PC-3 (cell line): ENCODE measurements around the gene PRXL2B. TPM values are rescaled to one million over a fixed set of nuclear protein-coding genes. Genes with fewer than 3 reads are reported as not detected.
A peak's percentile ranks its signal among the peaks of the same experiment; 100 is the strongest.

Experiments used
- ATAC-seq: fragments of 200-7000 bp; cut with Tn5 transposase; 2 replicates; pipeline ENCODE4 v1.9.1; 2020; ENCODE audit warnings: mild to moderate bottlenecking, moderate library complexity
- BruUV-seq: library from RNA; stranded (reverse); fragments of 400-500 nt; replicated peaks from 2 replicates; lab custom pipeline; 2021; lab: Mats Ljungman, UMichigan
- CTCF ChIA-PET: fragments of 300-600 bp; sonication (Branson Sonifier 250); formaldehyde crosslinking; loops from one replicate; lab custom pipeline; 2022; ENCODE audit warnings: antibody characterized with exemption; lab: Charles Lee
- POLR2A ChIA-PET: fragments of 300-600 bp; sonication (Branson Sonifier 250); formaldehyde crosslinking; loops from one replicate; lab custom pipeline; 2022; ENCODE audit warnings: antibody characterized with exemption; ENCODE audit not compliant: unreplicated experiment; lab: Charles Lee
- DNase-seq: peaks from one replicate; pipeline ENCODE4 v3.0.0-alpha.2; 2015
- H2AFZ ChIP-seq: fragments of 300-600 bp; sonication (generic); 2 replicates; pipeline ENCODE4 v1.6.0; 2016; ENCODE audit warnings: antibody characterized with exemption, low read length
- H3F3A ChIP-seq: fragments of 300-600 bp; sonication (generic); one replicate; pipeline ENCODE4 v1.6.0; 2017; ENCODE audit warnings: antibody characterized with exemption, low read length, control low read depth, mild to moderate bottlenecking; ENCODE audit not compliant: unreplicated experiment
- H3K27ac ChIP-seq: fragments of 300-600 bp; sonication (generic); 2 replicates; pipeline ENCODE4 v1.5.1; 2016; ENCODE audit warnings: mild to moderate bottlenecking, low read length
- H3K27me3 ChIP-seq: fragments of 300-600 bp; sonication (generic); 2 replicates; pipeline ENCODE4 v1.6.1; 2016; ENCODE audit warnings: low read length, mixed read lengths
- H3K36me3 ChIP-seq: fragments of 300-600 bp; sonication (generic); 2 replicates; pipeline ENCODE4 v1.6.1; 2016; ENCODE audit warnings: low read depth, mixed run types, low read length, mixed read lengths
- H3K4me1 ChIP-seq: fragments of 300-600 bp; sonication (generic); 2 replicates; pipeline ENCODE4 v1.5.1; 2016; ENCODE audit warnings: low read length; ENCODE audit not compliant: insufficient read depth
- H3K4me2 ChIP-seq: fragments of 300-600 bp; sonication (generic); 2 replicates; pipeline ENCODE4 v1.6.0; 2016; ENCODE audit warnings: low read length
- H3K4me3 ChIP-seq: fragments of 300-600 bp; sonication (generic); 2 replicates; pipeline ENCODE4 v1.5.1; 2016; ENCODE audit warnings: mild to moderate bottlenecking, low read length, mixed read lengths
- H3K79me2 ChIP-seq: fragments of 300-600 bp; sonication (generic); 2 replicates; pipeline ENCODE4 v1.6.1; 2017; ENCODE audit warnings: low read length, mixed read lengths
- H3K9ac ChIP-seq: fragments of 300-600 bp; sonication (generic); 2 replicates; pipeline ENCODE4 v1.6.0; 2016; ENCODE audit warnings: mild to moderate bottlenecking, low read length
- H3K9me2 ChIP-seq: fragments of 300-600 bp; sonication (generic); replicated peaks from 2 replicates; pipeline ENCODE4 v1.6.1; 2016; ENCODE audit warnings: mixed run types, low read length, mixed read lengths
- H3K9me3 ChIP-seq: fragments of 300-600 bp; sonication (generic); 2 replicates; pipeline ENCODE4 v1.6.1; 2016; ENCODE audit warnings: low read length, mixed read lengths
- H4K20me1 ChIP-seq: fragments of 300-600 bp; sonication (generic); 2 replicates; pipeline ENCODE4 v1.6.1; 2016; ENCODE audit warnings: low read length, mixed read lengths
- CTCF ChIP-seq: fragments of 300-600 bp; sonication (generic); conservative IDR thresholded peaks from 2 replicates; pipeline ENCODE4 v1.5.1; 2017; ENCODE audit warnings: antibody characterized with exemption, low read depth, mild to moderate bottlenecking, low read length
- EZH2 ChIP-seq: fragments of 300-600 bp; sonication (generic); IDR thresholded peaks from one replicate; pipeline ENCODE4 v1.6.1; 2017; ENCODE audit warnings: antibody characterized with exemption, mild to moderate bottlenecking, low read length; ENCODE audit not compliant: unreplicated experiment
- EZH2phosphoT487 ChIP-seq: fragments of 300-600 bp; sonication (generic); IDR thresholded peaks from 2 replicates; pipeline ENCODE4 v1.6.1; 2018; ENCODE audit warnings: mild to moderate bottlenecking, antibody characterized with exemption, low read length, borderline replicate concordance
- intact Hi-C: fragments of 100-400 bp; cut with micrococcal nuclease; formaldehyde crosslinking; loops from 2 replicates; pipeline ENCODE4 v1.9.0; 2023
- total RNA-seq: library from RNA; depleted of rRNA; stranded (reverse); fragments of >200 nt; gene quantifications from 2 replicates; pipeline ENCODE4 v1.2.3, GENCODE V29; 2014

Gene PRXL2B
- total RNA-seq, 1 experiment from 2014 or later: 75.0 TPM

GRCh38 chr1:2584686-2585317, 1.8 kb upstream of the PRXL2B start:
- no peaks in the 10 kb centered on the region for H3K9me3 ChIP-seq
- no peaks in the 10 kb centered on the region for H3F3A ChIP-seq
- H3K79me2 ChIP-seq: peaks cover 16% of the 10 kb centered on the region; the same call in 1 of the 2 replicates
- peak overlapping the region; percentile 96 for H3K4me3 ChIP-seq
- intact Hi-C loops: loop anchor here (5.0 kb wide), 1 partner anchor 38 kb away; no protein-coding TSS in a partner anchor
- POLR2A ChIA-PET: interaction anchor here (0.8 kb wide), 1 partner anchor 133 kb away, joined by 3 read pairs; no protein-coding TSS in a partner anchor
- TF ChIP-seq EZH2phosphoT487 (no peak), CTCF (no peak), EZH2 (no peak)
- H3K27me3 ChIP-seq: no peaks in the 10 kb centered on the region
- H3K36me3 ChIP-seq: peaks cover 2% of the 10 kb centered on the region; the same call in 1 of the 2 replicates
- DNase-seq: no peak
- CTCF ChIA-PET: no interaction called here
- H3K9me2 ChIP-seq: no peaks in the 10 kb centered on the region
- peaks cover 14% of the 10 kb centered on the region for H3K4me1 ChIP-seq
- peak overlapping the region; percentile 96 for H3K4me2 ChIP-seq
- H2AFZ ChIP-seq: no peak overlapping the region
- no peak for ATAC-seq
- H4K20me1 ChIP-seq: no peaks in the 10 kb centered on the region
- BruUV-seq: no TSS peak
- H3K27ac ChIP-seq: no peak overlapping the region
- H3K9ac ChIP-seq: 0 out of 2 replicates have a peak overlapping the region, but pooled peaks have one; percentile 86

GRCh38 chr1:2585318-2586092, 1.1 kb upstream of the PRXL2B start:
- Histone ChIP-seq H4K20me1 (no peaks in the 10 kb centered on the region), H3K4me3 (peak overlapping the region; percentile 96), H3K9ac (peak overlapping the region; percentile 86), H3K27me3 (no peaks in the 10 kb centered on the region), H2AFZ (peak overlapping the region; percentile 77), H3K4me2 (peak overlapping the region; percentile 96), H3K9me2 (no peaks in the 10 kb centered on the region), H3K36me3 (peaks cover 2% of the 10 kb centered on the region; the same call in 1 of the 2 replicates), H3K27ac (no peak overlapping the region), H3K79me2 (peaks cover 16% of the 10 kb centered on the region; the same call in 1 of the 2 replicates), H3K9me3 (no peaks in the 10 kb centered on the region), H3K4me1 (peaks cover 14% of the 10 kb centered on the region), H3F3A (no peaks in the 10 kb centered on the region)
- ChIA-PET POLR2A (interaction anchor here (0.6 to 1.0 kb wide), 6 partner anchors 20 to 879 kb away, joined by 3 to 28 read pairs (median 6); partner anchors contain the start of gene TNFRSF14), CTCF (interaction anchor here (0.6 to 0.7 kb wide), 4 partner anchors 62 to 568 kb away, joined by 3 read pairs; partner anchors contain the start of gene FAAP20)
- BruUV-seq: TSS peak; percentile 65
- peak; percentile 4; the same call in 1 of the 2 replicates for ATAC-seq
- peak; percentile 38 for DNase-seq
- intact Hi-C loops: loop anchor here (1.0 to 5.0 kb wide), 3 partner anchors 38 to 171 kb away; no protein-coding TSS in a partner anchor
- TF ChIP-seq EZH2 (no peak), EZH2phosphoT487 (no peak), CTCF (no peak)
